ENCODE measurements around the gene EDNRB.
"Not testable (repeated sequence)": the region's sequence is repeated elsewhere in the genome, so short reads cannot be mapped to it uniquely, and the experiment has no call there.

EDNRB gene

DNA sequence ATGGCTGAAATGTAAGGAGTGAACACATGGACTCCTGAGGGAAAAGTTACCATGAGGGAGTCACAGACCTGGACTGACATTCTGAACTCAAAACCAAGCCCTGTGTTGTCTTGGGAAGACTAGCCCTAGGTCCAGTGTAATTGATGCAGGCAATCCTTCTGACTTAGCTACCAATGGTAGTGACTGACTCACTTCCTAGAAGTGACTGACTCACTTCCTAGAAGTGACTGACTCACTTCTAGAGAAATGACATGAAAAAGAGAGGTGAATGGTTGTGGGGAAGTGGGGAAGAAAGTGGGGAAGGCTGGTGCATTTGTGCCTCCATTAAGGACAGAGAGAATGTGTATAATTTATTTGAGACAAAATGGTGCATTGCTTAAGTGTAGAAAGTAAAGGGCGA, 49.9 kb downstream of the EDNRB start:
- no peak overlapping the region for H3K4me3 ChIP-seq
- DNase-seq (ENCODE audit: low read depth, low spot score), result no peak
- no peak for TF ChIP-seq EZH2 (IDR thresholded peaks at IDR 0.05)
- no peak for TF ChIP-seq POLR2AphosphoS5 (IDR thresholded peaks at IDR 0.05; ENCODE audit: borderline replicate concordance, low read depth, low read length)
- TF ChIP-seq FOXP2 (optimal IDR thresholded peaks at IDR 0.05; ENCODE audit: control extremely low read depth, extremely low read length, insufficient read depth), result no peak
- H3K27ac ChIP-seq, result no peak overlapping the region
- no peak overlapping the region for H3K9ac ChIP-seq (ENCODE audit: insufficient read length)
- H3K36me3 ChIP-seq (ENCODE audit: insufficient read depth, low read length), result no peaks in the 10 kb centered on the region
- no peaks in the 10 kb centered on the region for H3K9me3 ChIP-seq (ENCODE audit: low read depth, low read length)

- Histone ChIP-seq H3K4me3 (no peak overlapping the region), H3K36me3 (ENCODE audit: insufficient read depth, low read length) (no peaks in the 10 kb centered on the region), H3K27ac (no peak overlapping the region), H3K9ac (ENCODE audit: insufficient read length) (no peak overlapping the region), H3K9me3 (ENCODE audit: low read depth, low read length) (no peaks in the 10 kb centered on the region)
- TF ChIP-seq FOXP2 (optimal IDR thresholded peaks at IDR 0.05; ENCODE audit: control extremely low read depth, extremely low read length, insufficient read depth), result no peak
- no peak for TF ChIP-seq EZH2 (IDR thresholded peaks at IDR 0.05)
- TF ChIP-seq POLR2AphosphoS5 (IDR thresholded peaks at IDR 0.05; ENCODE audit: borderline replicate concordance, low read depth, low read length), result no peak
- DNase-seq (ENCODE audit: low read depth, low spot score), result no peak
Measured at GRCh38 chr13:77866971-77867370, 51.7 kb downstream of the EDNRB start.

- no peak for DNase-seq (ENCODE audit: low read depth, low spot score)
- Histone ChIP-seq H3K9ac (ENCODE audit: insufficient read length) (no peak overlapping the region), H3K36me3 (ENCODE audit: insufficient read depth, low read length) (no peaks in the 10 kb centered on the region), H3K9me3 (ENCODE audit: low read depth, low read length) (no peaks in the 10 kb centered on the region), H3K27ac (no peak overlapping the region), H3K4me3 (no peak overlapping the region)
- TF ChIP-seq EZH2 (IDR thresholded peaks at IDR 0.05), result no peak
- TF ChIP-seq POLR2AphosphoS5 (IDR thresholded peaks at IDR 0.05; ENCODE audit: borderline replicate concordance, low read depth, low read length), result no peak
Measured at GRCh38 chr13:77865622-77866021, 53.0 kb downstream of the EDNRB start.

DNA sequence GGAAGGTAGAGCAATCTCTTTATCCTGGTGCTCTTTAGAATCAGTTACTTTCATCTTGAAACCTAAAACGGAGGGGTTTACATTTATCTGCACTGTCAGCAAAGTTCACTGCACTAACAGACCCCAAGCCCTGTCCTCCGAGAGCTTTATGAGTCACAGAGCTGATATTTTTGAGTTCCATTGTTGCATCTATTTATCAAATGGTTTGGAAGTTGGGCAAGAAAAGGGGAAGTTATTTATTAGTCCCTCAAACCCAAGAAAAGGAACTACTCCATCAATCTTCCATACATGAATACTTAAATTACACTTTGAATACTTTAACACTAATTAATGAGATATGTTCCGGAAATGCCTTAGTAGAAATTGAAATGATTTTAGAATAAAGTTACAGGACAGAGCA, 55.5 kb downstream of the EDNRB start:
- H3K9ac ChIP-seq (ENCODE audit: insufficient read length), result no peak overlapping the region

GRCh38 chr13:77861741-77862140, 56.9 kb downstream of the EDNRB start:
- H3K27ac ChIP-seq, result no peak overlapping the region
- H3K4me3 ChIP-seq, result no peak overlapping the region
- TF ChIP-seq FOXP2 (optimal IDR thresholded peaks at IDR 0.05; ENCODE audit: control extremely low read depth, extremely low read length, insufficient read depth) (no peak), EZH2 (IDR thresholded peaks at IDR 0.05) (no peak), POLR2AphosphoS5 (IDR thresholded peaks at IDR 0.05; ENCODE audit: borderline replicate concordance, low read depth, low read length) (no peak)
- no peaks in the 10 kb centered on the region for H3K36me3 ChIP-seq (ENCODE audit: insufficient read depth, low read length)
- DNase-seq (ENCODE audit: low read depth, low spot score), result no peak
- H3K9ac ChIP-seq (ENCODE audit: insufficient read length), result no peak overlapping the region
- no peaks in the 10 kb centered on the region for H3K9me3 ChIP-seq (ENCODE audit: low read depth, low read length)

More for the DNA sequence above, 55.5 kb downstream of the EDNRB start:
- Histone ChIP-seq H3K9me3 (ENCODE audit: low read depth, low read length) (no peaks in the 10 kb centered on the region), H3K4me3 (peak overlapping the region; percentile 20; the same call in 1 of the 2 replicates), H3K27ac (peak overlapping the region; percentile 6; the same call in 1 of the 2 replicates), H3K36me3 (ENCODE audit: insufficient read depth, low read length) (no peaks in the 10 kb centered on the region)
- TF ChIP-seq FOXP2 (optimal IDR thresholded peaks at IDR 0.05; ENCODE audit: control extremely low read depth, extremely low read length, insufficient read depth) (no peak), POLR2AphosphoS5 (IDR thresholded peaks at IDR 0.05; ENCODE audit: borderline replicate concordance, low read depth, low read length) (peak; percentile 60; the same call in 1 of the 2 replicates)
- DNase-seq (ENCODE audit: low read depth, low spot score), result peak; percentile 63

- no peak overlapping the region for H3K9ac ChIP-seq (ENCODE audit: insufficient read length)
- no peaks in the 10 kb centered on the region for H3K9me3 ChIP-seq (ENCODE audit: low read depth, low read length)
- peak overlapping the region; percentile 37 for H3K4me3 ChIP-seq
- no peak for TF ChIP-seq FOXP2 (optimal IDR thresholded peaks at IDR 0.05; ENCODE audit: control extremely low read depth, extremely low read length, insufficient read depth)
- TF ChIP-seq EZH2 (IDR thresholded peaks at IDR 0.05), result no peak
- no peak; the same call in 1 of the 2 replicates for TF ChIP-seq POLR2AphosphoS5 (IDR thresholded peaks at IDR 0.05; ENCODE audit: borderline replicate concordance, low read depth, low read length)
- no peak for DNase-seq (ENCODE audit: low read depth, low spot score)
- no peak overlapping the region for H3K27ac ChIP-seq
- no peaks in the 10 kb centered on the region for H3K36me3 ChIP-seq (ENCODE audit: insufficient read depth, low read length)
Measured at GRCh38 chr13:77860507-77860981, 58.1 kb downstream of the EDNRB start.

DNA sequence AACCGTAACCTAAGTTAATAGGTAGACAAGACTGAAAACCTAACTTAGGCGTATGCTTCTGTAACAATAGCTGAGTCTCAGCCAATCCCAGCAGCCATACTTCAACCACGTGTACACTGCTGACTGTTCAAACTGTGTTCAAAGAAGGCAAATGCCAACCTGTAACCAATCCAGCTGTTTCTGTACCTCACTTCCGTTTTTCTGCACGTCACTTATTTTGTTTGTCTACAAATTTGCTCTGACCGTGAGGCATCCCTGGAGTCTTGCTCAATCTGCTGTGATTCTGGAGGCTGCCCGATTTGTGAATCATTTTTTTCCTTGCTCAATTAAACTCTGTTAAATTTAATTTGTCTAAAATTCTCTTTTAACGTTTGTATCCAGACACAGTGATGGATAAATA, 59.2 kb downstream of the EDNRB start:
- Histone ChIP-seq H3K36me3 (ENCODE audit: insufficient read depth, low read length) (no peaks in the 10 kb centered on the region), H3K4me3 (no peak overlapping the region), H3K9ac (ENCODE audit: insufficient read length) (no peak overlapping the region), H3K27ac (no peak overlapping the region), H3K9me3 (ENCODE audit: low read depth, low read length) (no peaks in the 10 kb centered on the region)
- DNase-seq (ENCODE audit: low read depth, low spot score), result no peak
- TF ChIP-seq EZH2 (IDR thresholded peaks at IDR 0.05) (no peak), FOXP2 (optimal IDR thresholded peaks at IDR 0.05; ENCODE audit: control extremely low read depth, extremely low read length, insufficient read depth) (no peak), POLR2AphosphoS5 (IDR thresholded peaks at IDR 0.05; ENCODE audit: borderline replicate concordance, low read depth, low read length) (no peak)

- Histone ChIP-seq H3K27ac (no peak overlapping the region), H3K9me3 (ENCODE audit: low read depth, low read length) (no peaks in the 10 kb centered on the region), H3K4me3 (no peak overlapping the region), H3K9ac (ENCODE audit: insufficient read length) (no peak overlapping the region), H3K36me3 (ENCODE audit: insufficient read depth, low read length) (no peaks in the 10 kb centered on the region)
- no peak for DNase-seq (ENCODE audit: low read depth, low spot score)
- TF ChIP-seq EZH2 (IDR thresholded peaks at IDR 0.05), result no peak
- no peak for TF ChIP-seq POLR2AphosphoS5 (IDR thresholded peaks at IDR 0.05; ENCODE audit: borderline replicate concordance, low read depth, low read length)
- no peak for TF ChIP-seq FOXP2 (optimal IDR thresholded peaks at IDR 0.05; ENCODE audit: control extremely low read depth, extremely low read length, insufficient read depth)
Measured at GRCh38 chr13:77857531-77858209, 61.0 kb downstream of the EDNRB start.

DNA sequence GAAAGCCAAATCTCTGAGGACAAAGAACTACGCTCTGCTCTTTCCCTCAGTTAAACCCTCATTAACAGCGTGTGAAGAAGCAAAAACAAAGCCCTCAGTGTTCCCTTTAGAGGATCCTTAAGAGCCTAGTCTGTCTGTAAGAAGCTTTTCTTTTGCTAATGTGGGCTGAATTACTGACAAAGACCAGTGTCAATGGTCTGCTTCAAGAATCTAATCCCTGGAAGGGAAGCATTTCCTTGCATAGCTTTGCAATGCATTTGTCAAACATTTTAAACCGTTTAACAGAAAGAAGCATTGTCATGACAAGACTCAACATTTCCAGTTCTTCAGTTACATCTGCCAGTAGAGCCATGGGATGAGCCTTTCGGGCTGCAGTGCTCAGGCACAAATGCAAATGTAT, 64.9 kb downstream of the EDNRB start:
- H3K36me3 ChIP-seq (ENCODE audit: insufficient read depth, low read length), result no peaks in the 10 kb centered on the region
- H3K9me3 ChIP-seq (ENCODE audit: low read depth, low read length), result no peaks in the 10 kb centered on the region
- no peak overlapping the region for H3K9ac ChIP-seq (ENCODE audit: insufficient read length)
- no peak overlapping the region for H3K4me3 ChIP-seq
- TF ChIP-seq FOXP2 (optimal IDR thresholded peaks at IDR 0.05; ENCODE audit: control extremely low read depth, extremely low read length, insufficient read depth) (no peak), POLR2AphosphoS5 (IDR thresholded peaks at IDR 0.05; ENCODE audit: borderline replicate concordance, low read depth, low read length) (no peak), EZH2 (IDR thresholded peaks at IDR 0.05) (no peak)
- no peak for DNase-seq (ENCODE audit: low read depth, low spot score)
- no peak overlapping the region for H3K27ac ChIP-seq

DNA sequence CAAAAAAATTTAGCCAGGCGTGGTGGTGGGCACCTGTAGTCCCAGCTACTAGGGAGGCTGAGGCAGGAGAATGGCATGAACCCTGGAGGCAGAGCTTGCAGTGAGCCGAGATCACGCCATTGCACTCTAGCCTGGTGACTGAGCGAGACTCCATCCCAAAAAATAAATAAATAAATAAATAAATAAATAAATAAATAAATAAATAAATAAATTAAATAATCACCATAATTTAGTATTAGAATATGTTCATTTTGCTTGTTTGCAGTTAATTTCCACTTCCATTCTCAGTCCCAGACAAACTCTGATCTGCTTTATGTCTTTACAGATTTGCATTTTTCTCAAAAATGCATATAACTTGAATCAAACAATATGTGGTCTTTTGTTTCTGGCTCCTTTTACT, 70.6 kb downstream of the EDNRB start:
- not testable (repeated sequence) for H3K27ac ChIP-seq; H3K36me3 ChIP-seq (ENCODE audit: insufficient read depth, low read length); DNase-seq (ENCODE audit: low read depth, low spot score); H3K9me3 ChIP-seq (ENCODE audit: low read depth, low read length); H3K4me3 ChIP-seq; H3K9ac ChIP-seq (ENCODE audit: insufficient read length)
